GM19467 (cell line): ENCODE data around the gene PDZRN3.

Source experiments
- ATAC-seq: cut with Tn5 transposase; IDR thresholded peaks from one replicate; pipeline ENCODE4 v1.9.1; 2021; ENCODE audit warnings: mild to moderate bottlenecking, moderate library complexity; ENCODE audit not compliant: unreplicated experiment

Gene PDZRN3

DNA sequence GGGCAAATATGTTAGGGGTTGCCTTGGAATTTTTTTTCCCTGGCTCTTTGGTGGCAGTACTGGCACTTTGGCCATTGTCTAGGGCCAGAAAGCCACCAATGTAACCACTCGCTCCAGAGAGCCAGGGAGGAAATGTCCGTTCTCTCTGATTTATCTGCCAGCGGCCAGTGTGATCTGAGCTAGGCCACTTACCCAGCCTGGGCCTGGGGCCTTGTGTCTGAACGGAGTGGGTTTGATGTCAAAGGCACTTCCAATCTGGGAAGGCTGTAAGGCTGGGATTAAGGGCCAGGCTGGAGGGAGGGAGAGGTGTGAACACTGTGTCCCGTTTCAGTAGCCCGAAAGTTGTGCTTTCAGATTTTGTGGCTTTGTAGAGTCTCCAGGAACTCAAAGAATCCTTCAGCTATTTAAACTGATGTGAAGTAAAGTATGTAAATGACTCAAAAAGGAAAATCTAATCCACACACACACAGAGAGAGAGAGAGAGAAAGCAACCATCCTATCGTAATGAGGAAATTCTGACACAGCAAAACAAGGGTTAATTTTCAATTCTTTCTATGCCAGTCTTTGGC lies 271.0 kb downstream of the PDZRN3 start:
- no peak for ATAC-seq

DNA sequence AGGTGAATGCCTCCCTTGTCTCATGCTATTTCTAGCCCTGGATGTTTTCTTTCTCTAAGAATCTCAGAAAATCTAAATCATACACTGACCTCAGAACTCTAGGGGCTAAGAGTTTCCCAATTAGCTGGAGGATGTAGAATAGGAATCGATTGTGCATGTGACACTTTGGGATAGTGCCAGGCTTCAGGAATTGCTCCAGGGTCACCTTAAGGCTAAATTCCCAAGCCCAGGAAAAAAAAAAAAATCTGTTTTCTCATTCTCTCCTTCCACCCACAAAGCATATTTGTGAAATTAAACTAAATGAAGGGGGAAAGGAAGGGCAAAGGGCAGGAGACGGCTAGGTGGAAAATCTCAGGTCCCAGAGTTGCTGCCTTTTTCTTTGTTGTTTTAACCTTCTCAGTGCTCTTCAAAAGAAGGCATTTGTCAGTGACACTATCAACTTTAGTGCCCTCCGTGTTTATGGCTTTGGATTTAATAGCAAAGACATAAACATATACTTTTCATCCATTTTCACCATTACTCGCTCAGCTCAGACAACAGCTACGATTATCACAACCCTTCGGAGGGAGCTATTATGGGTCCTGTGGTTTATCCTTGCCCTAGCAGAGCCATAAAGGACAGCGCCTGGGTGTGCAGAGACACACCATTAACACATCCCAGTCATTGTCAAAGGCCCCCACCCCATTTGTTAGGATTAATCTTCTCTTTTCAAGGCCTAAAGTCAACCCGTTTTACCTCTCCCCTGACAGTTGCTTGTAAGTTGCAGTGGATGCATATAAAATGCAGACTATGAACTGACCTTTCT lies 271.7 kb downstream of the PDZRN3 start:
- no peak for ATAC-seq

GRCh38 chr3:73351423-73352071 lies 273.2 kb downstream of the PDZRN3 start:
- no peak for ATAC-seq

GRCh38 chr3:73350996-73351395 lies 273.7 kb downstream of the PDZRN3 start:
- no peak for ATAC-seq

GRCh38 chr3:73349657-73350056 lies 275.1 kb downstream of the PDZRN3 start:
- ATAC-seq = no peak

DNA sequence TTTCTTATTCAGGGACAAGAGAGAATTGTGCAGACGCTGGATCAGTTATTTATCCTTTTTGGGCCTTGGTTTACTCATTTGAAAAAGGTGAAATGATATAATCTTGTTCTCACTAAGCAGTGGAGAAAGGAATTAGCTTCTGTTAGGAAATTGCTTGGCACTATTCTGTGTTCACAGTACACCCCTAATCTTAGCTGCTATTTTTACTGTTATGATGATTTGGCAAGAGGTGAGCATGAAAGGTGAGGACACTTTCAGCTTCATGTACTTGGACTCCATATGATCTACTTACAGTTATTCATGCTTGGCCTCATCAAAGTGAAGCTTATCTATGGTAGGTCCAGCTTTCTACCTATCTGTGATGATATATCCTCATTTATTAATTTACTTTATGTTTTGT lies 282.7 kb downstream of the PDZRN3 start:
- ATAC-seq = no peak

DNA sequence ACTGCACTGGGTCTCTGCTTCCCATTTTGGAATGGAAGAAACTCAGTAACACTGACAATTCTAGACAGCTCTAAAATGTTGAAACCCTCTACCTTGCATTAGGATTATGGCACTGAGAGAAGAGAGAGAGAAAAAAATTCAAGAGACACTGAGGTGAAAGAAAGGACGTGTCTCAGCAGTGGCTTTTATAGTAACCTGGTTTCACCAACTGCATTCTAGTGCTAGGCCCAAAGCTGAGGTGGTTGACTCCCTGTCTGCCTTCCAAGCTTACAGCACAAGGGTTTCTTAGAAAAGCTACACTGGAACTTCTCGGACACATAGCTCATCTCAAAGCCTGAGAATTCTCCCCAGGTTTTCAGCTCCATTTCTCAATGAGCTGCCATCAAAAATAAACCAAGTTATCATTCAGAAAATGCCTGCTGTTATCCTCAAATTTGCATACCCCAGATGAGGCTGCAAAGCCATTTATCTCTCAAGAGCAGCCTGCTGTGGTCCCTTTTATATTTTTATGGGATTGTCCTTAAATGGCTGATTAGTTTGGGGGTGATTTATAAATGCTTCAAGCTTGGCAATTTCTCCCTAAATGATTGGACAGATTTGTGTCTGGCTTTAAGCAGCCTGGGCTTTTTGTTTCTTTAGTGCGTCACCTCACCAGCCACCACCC lies 283.3 kb downstream of the PDZRN3 start:
- no peak for ATAC-seq

GRCh38 chr3:73332558-73332957 lies 292.2 kb downstream of the PDZRN3 start:
- ATAC-seq = no peak
